HepG2 (cell line): ENCODE measurements around the gene RNF213. TPM values are rescaled to one million over a fixed set of nuclear protein-coding genes. Genes with fewer than 3 reads are reported as not detected.

ENCODE experiments used
- DR1 ChIP-seq: sonication (generic); formaldehyde crosslinking; IDR thresholded peaks from 2 replicates; pipeline ENCODE4 v1.8.0; 2021; ENCODE audit warnings: mild to moderate bottlenecking, missing genetic modification reagents, inconsistent platforms
- FOXJ3 ChIP-seq: sonication (generic); formaldehyde crosslinking; IDR thresholded peaks from 2 replicates; pipeline ENCODE4 v1.4.0; 2020; ENCODE audit warnings: missing genetic modification reagents, mild to moderate bottlenecking, borderline replicate concordance
- GTF3A ChIP-seq: sonication (generic); formaldehyde crosslinking; conservative IDR thresholded peaks from 2 replicates; pipeline ENCODE4 v1.4.0; 2020; ENCODE audit warnings: mild to moderate bottlenecking, missing genetic modification reagents
- JUNB ChIP-seq: sonication (generic); formaldehyde crosslinking; IDR thresholded peaks from 2 replicates; pipeline ENCODE4 v1.8.0; 2022; ENCODE audit warnings: missing genetic modification reagents, mild to moderate bottlenecking, borderline replicate concordance
- KAT7 ChIP-seq: IDR thresholded peaks from 2 replicates; pipeline ENCODE4 v1.6.1; 2018; ENCODE audit warnings: borderline replicate concordance, missing compliant biosample characterization
- NONO ChIP-seq, 2 experiments: fragments of 450-650 bp in 1 of 2; sonication (generic) in 1 of 2; formaldehyde crosslinking in 1 of 2; IDR thresholded peaks in 1 of 2; conservative IDR thresholded peaks in 1 of 2; 2 replicates each; pipeline versions ENCODE4 v1.6.1 to v1.8.0; 2017 to 2022; ENCODE audit warnings: mild to moderate bottlenecking in 1 of 2, missing genetic modification reagents in 1 of 2, moderate library complexity in 1 of 2
- RFXANK ChIP-seq: IDR thresholded peaks from 2 replicates; pipeline ENCODE4 v1.6.1; 2016
- SNAI1 ChIP-seq: sonication (generic); formaldehyde crosslinking; IDR thresholded peaks from 2 replicates; pipeline ENCODE4 v1.5.0; 2020; ENCODE audit warnings: mild to moderate bottlenecking, missing genetic modification reagents, borderline replicate concordance
- SNAPC2 ChIP-seq: sonication (generic); formaldehyde crosslinking; IDR thresholded peaks from 2 replicates; pipeline ENCODE4 v1.8.1; 2022; ENCODE audit warnings: mild to moderate bottlenecking, missing genetic modification reagents
- STAG1 ChIP-seq: sonication (generic); formaldehyde crosslinking; IDR thresholded peaks from 2 replicates; pipeline ENCODE4 v1.4.0; 2020; ENCODE audit warnings: missing genetic modification reagents
- WIZ ChIP-seq: sonication (generic); formaldehyde crosslinking; IDR thresholded peaks from 2 replicates; pipeline ENCODE4 v1.5.1; 2020; ENCODE audit warnings: mild to moderate bottlenecking, missing genetic modification reagents
- ZNF550 ChIP-seq: sonication (generic); formaldehyde crosslinking; IDR thresholded peaks from 2 replicates; pipeline ENCODE4 v1.4.0; 2020; ENCODE audit warnings: mild to moderate bottlenecking, missing genetic modification reagents, borderline replicate concordance
- ZNF703 ChIP-seq: sonication (generic); formaldehyde crosslinking; IDR thresholded peaks from 2 replicates; pipeline ENCODE4 v1.5.1; 2020; ENCODE audit warnings: missing genetic modification reagents, mild to moderate bottlenecking, moderate library complexity, borderline replicate concordance
- polyA plus RNA-seq, 8 experiments: library from polyadenylated mRNA; depleted of rRNA in 3 of 8; stranded (reverse) in 7 of 8; unstranded in 1 of 8; fragments of >200 nt; fragmentation: Illumina TruSeq in 4 of 8; extraction: Trizol in 4 of 8; gene quantifications; 2 replicates each; pipeline versions ENCODE4 v1.2.1 to v1.2.3, GENCODE V29; 2011 to 2016; ENCODE audit warnings: low read depth in 4 of 8, missing spikeins in 1 of 8, mixed read lengths in 1 of 8; ENCODE audit not compliant: insufficient read depth in 1 of 8
- total RNA-seq, 5 experiments: library from RNA; depleted of rRNA; stranded (reverse); fragments of >200 nt; fragmentation: Illumina TruSeq; extraction: Trizol; gene quantifications; 2 replicates each; pipeline ENCODE4 v1.2.3, GENCODE V29; 2016; ENCODE audit warnings: low read depth in 1 of 5
- TF ChIP-seq, protein P1 (sequence below): sonication (generic); formaldehyde crosslinking; IDR thresholded peaks from 2 replicates; pipeline ENCODE4 v1.5.0; 2020; ENCODE audit warnings: mild to moderate bottlenecking, missing genetic modification reagents
- TF ChIP-seq, protein P2 (sequence below): sonication (generic); formaldehyde crosslinking; IDR thresholded peaks from 2 replicates; pipeline ENCODE4 v1.8.0; 2022; ENCODE audit warnings: mild to moderate bottlenecking, missing genetic modification reagents; ENCODE audit not compliant: insufficient replicate concordance
- TF ChIP-seq, protein P3 (sequence below): sonication (generic); formaldehyde crosslinking; conservative IDR thresholded peaks from 2 replicates; pipeline ENCODE4 v1.8.1; 2023; ENCODE audit warnings: missing genetic modification reagents
- TF ChIP-seq, protein P4 (sequence below): sonication (generic); formaldehyde crosslinking; IDR thresholded peaks from 2 replicates; pipeline ENCODE4 v1.4.0; 2020; ENCODE audit warnings: missing genetic modification reagents, mild to moderate bottlenecking, borderline replicate concordance

RNF213 gene
- total and polyA plus RNA-seq, 2 of the 13 experiments (the other 11 are each of a cell fraction or from before 2014, with no cell fraction given): 38.6 to 38.7 TPM

DNA sequence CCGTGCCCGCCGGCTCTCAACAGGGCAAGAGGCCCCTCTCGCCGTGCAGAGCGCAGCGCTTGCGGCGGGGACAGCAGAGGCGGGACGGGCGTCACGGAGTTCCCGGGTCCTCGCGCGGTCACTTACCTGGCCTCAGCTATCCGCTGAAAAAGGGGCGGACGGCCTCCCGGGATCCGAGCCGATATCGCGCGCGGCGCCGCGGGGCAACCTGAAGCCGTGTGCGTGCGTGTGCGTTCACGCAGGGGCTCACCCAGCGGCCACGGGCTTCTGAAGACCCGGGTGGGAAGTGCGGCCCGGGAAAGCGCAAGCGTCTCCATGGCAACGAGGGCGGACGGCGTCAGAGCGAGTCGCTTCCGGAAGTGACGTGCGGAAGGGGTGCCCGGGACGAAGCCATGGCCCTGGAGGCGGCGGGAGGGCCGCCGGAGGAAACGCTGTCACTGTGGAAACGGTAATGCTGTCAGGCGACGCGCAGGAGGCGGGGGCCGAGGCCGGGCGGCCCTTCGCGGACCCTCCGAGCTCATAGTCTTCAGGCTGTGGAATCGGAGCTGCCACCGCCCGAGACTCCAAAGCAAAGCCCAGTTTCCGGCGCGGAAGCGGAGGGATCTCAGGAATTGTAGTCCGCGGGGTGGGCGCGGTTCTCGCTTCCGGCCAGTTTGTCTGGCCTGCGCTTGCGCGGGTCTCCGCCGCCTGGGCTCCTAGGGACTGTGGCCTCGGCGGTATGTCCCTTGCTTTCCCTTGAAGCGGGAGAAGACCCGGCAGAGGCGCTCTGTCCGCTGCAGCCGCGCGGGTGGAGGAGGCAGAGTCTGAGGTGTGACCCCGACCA, 154.4 kb downstream of the RNF213 start, which contains the start of gene ENDOV (continued):
- TF ChIP-seq, protein P1, sequence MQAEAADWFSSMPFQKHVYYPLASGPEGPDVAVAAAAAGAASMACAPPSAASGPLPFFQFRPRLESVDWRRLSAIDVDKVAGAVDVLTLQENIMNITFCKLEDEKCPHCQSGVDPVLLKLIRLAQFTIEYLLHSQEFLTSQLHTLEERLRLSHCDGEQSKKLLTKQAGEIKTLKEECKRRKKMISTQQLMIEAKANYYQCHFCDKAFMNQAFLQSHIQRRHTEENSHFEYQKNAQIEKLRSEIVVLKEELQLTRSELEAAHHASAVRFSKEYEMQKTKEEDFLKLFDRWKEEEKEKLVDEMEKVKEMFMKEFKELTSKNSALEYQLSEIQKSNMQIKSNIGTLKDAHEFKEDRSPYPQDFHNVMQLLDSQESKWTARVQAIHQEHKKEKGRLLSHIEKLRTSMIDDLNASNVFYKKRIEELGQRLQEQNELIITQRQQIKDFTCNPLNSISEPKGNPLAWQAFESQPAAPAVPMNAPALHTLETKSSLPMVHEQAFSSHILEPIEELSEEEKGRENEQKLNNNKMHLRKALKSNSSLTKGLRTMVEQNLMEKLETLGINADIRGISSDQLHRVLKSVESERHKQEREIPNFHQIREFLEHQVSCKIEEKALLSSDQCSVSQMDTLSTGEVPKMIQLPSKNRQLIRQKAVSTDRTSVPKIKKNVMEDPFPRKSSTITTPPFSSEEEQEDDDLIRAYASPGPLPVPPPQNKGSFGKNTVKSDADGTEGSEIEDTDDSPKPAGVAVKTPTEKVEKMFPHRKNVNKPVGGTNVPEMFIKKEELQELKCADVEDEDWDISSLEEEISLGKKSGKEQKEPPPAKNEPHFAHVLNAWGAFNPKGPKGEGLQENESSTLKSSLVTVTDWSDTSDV (CRISPR knock-in tag): peak; percentile 92
- 0 out of 2 replicates have a peak, but pooled peaks have one; percentile 43 for TF ChIP-seq GTF3A (CRISPR knock-in tag)
- 0 out of 2 replicates have a peak, but pooled peaks have one; percentile 47 for TF ChIP-seq ZNF550 (CRISPR knock-in tag)
- TF ChIP-seq SNAPC2 (CRISPR knock-in tag): peak; percentile 83; the same call in 1 of the 2 replicates
- TF ChIP-seq SNAI1 (CRISPR knock-in tag): peak; percentile 57
- TF ChIP-seq, protein P2, sequence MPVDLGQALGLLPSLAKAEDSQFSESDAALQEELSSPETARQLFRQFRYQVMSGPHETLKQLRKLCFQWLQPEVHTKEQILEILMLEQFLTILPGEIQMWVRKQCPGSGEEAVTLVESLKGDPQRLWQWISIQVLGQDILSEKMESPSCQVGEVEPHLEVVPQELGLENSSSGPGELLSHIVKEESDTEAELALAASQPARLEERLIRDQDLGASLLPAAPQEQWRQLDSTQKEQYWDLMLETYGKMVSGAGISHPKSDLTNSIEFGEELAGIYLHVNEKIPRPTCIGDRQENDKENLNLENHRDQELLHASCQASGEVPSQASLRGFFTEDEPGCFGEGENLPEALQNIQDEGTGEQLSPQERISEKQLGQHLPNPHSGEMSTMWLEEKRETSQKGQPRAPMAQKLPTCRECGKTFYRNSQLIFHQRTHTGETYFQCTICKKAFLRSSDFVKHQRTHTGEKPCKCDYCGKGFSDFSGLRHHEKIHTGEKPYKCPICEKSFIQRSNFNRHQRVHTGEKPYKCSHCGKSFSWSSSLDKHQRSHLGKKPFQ (CRISPR knock-in tag): no peak
- peak; percentile 89; the same call in 1 of the 2 replicates for TF ChIP-seq ZNF703
- peak; percentile 75; the same call in 1 of the 2 replicates for TF ChIP-seq KAT7 (CRISPR knock-in tag)
- TF ChIP-seq FOXJ3 (CRISPR knock-in tag): peak; percentile 33; the same call in 1 of the 2 replicates
- peak; percentile 73 for TF ChIP-seq DR1 (CRISPR knock-in tag)
- TF ChIP-seq STAG1 (CRISPR knock-in tag): no peak
- peak; percentile 81 for TF ChIP-seq WIZ (CRISPR knock-in tag)
- TF ChIP-seq, protein P3, sequence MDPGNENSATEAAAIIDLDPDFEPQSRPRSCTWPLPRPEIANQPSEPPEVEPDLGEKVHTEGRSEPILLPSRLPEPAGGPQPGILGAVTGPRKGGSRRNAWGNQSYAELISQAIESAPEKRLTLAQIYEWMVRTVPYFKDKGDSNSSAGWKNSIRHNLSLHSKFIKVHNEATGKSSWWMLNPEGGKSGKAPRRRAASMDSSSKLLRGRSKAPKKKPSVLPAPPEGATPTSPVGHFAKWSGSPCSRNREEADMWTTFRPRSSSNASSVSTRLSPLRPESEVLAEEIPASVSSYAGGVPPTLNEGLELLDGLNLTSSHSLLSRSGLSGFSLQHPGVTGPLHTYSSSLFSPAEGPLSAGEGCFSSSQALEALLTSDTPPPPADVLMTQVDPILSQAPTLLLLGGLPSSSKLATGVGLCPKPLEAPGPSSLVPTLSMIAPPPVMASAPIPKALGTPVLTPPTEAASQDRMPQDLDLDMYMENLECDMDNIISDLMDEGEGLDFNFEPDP (CRISPR knock-in tag): no peak
- TF ChIP-seq JUNB: no peak
- TF ChIP-seq, protein P4, sequence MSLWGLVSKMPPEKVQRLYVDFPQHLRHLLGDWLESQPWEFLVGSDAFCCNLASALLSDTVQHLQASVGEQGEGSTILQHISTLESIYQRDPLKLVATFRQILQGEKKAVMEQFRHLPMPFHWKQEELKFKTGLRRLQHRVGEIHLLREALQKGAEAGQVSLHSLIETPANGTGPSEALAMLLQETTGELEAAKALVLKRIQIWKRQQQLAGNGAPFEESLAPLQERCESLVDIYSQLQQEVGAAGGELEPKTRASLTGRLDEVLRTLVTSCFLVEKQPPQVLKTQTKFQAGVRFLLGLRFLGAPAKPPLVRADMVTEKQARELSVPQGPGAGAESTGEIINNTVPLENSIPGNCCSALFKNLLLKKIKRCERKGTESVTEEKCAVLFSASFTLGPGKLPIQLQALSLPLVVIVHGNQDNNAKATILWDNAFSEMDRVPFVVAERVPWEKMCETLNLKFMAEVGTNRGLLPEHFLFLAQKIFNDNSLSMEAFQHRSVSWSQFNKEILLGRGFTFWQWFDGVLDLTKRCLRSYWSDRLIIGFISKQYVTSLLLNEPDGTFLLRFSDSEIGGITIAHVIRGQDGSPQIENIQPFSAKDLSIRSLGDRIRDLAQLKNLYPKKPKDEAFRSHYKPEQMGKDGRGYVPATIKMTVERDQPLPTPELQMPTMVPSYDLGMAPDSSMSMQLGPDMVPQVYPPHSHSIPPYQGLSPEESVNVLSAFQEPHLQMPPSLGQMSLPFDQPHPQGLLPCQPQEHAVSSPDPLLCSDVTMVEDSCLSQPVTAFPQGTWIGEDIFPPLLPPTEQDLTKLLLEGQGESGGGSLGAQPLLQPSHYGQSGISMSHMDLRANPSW: no peak
- no peak for TF ChIP-seq RFXANK (CRISPR knock-in tag)
- TF ChIP-seq NONO (IDR thresholded peaks at IDR 0.05): no peak
- peak; percentile 78 for TF ChIP-seq NONO (CRISPR knock-in tag; conservative IDR thresholded peaks at IDR 0.05)
